Superior temporal gyrus (tissue), 1 donor: ENCODE results near the gene CTBP1.
A peak's percentile ranks its signal among the peaks of the same experiment; 100 is the strongest.
"Not testable (repeated sequence)": the region's sequence is repeated elsewhere in the genome, so short reads cannot be mapped to it uniquely, and the experiment has no call there.

Experiments
- DNase-seq: peaks from one replicate; pipeline ENCODE4 v3.0.0-alpha.2; 2016; ENCODE audit errors: extremely low spot score

The CTBP1 gene

DNA sequence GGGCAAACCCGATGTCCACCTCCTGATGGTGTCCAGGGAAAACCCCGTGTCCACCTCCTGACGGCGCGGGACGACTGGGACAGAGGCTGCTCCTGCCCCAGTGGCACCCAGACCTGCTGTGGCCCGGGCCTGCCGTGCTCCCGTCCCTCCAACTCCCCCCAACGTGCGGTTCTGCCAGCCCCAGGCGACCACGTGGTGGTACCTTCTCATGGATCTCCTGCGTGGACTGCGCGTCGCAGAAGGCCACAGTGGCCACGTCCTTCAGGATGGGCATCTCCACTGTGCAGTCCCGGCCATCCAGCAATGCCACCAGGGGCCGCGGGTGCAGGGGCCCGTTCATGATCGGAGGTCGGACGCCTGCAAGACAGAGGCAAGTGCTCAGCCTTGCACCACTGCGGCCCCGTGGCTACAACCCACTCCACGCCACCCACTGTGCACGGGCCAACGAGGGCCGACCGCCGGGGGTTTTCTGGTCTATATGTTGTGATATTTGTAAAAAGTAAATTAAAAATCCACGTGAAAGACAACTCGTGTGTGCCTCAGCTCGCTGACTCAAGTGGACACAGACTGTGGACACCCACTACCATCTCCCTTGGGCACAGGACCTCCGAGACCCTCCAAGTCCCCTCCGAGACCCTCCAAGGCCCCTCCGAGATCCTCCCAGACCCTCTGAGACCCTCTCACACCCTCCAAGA is 10.8 kb downstream of the CTBP1 start:
- DNase-seq = no peak

DNA sequence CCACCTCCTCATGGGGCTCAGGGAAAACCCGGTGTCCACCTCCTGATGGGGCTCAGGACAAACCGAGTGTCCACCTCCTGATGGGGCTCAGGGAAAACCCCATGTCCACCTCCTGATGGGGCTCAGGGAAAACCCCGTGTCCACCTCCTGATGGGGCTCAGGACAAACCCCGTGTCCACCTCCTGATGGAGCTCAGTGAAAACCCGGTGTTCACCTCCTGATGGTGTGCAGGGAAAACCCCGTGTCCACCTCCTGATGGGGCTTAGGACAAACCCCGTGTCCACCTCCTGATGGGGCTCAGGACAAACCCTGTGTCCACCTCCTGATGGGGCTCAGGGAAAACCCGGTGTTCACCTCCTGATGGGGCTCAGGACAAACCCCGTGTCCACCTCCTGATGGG is 11.7 kb downstream of the CTBP1 start:
- DNase-seq = not testable (repeated sequence)

DNA sequence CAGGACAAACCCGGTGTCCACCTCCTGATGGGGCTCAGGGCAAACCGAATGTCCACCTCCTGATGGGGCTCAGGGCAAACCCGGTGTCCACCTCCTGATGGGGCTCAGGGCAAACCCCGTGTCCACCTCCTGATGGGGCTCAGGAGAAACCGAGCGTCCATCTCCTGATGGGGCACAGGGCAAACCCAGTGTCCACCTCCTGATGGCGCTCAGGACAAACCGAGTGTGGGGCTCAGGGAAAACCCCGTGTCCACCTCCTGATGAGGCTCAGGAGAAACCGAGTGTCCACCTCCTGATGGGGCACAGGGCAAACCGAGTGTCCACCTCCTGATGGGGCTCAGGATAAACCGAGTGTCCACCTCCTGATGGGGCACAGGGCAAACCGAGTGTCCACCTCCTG is 12.1 kb downstream of the CTBP1 start:
- DNase-seq = not testable (repeated sequence)

- no peak for DNase-seq
These were observed 12.8 kb downstream of the CTBP1 start for GRCh38 chr4:1236103-1236641.

DNA sequence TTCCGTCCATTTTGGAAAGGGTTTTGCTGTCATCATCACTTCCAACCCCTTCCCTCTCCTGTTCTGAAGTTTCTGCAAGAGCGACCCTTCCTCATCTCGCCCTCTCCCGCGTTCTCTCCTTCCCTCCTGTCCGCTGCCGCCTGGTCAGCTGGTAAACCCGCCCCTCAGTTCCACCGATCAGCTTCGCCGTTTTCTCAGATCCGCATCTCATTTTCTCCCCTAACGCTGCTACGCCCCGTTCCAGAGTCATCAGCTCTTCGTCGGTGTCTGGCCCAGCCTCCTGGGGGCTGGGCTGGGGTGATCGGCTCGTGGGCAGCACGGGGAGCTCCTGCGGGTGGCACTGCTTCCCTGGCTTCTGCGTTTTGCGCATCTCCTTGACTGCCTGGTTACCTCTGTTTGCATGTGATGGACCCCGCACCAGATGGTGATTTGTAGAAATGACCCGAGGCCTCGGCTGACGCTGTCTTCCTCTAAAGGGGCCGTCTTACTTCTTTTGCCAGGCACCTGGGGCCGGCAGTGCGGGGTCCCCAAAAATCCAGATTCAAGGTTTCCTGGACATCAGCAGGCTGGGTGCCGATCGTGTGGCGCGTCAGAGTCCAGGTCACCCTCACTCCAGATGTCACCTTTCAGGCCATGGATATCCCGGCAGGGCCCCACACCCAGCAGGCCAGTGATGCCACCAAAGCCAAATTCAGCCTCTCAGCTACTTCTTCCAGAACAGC is 13.4 kb downstream of the CTBP1 start:
- no peak for DNase-seq

GRCh38 chr4:1234811-1235292 is 14.1 kb downstream of the CTBP1 start:
- no peak for DNase-seq

DNA sequence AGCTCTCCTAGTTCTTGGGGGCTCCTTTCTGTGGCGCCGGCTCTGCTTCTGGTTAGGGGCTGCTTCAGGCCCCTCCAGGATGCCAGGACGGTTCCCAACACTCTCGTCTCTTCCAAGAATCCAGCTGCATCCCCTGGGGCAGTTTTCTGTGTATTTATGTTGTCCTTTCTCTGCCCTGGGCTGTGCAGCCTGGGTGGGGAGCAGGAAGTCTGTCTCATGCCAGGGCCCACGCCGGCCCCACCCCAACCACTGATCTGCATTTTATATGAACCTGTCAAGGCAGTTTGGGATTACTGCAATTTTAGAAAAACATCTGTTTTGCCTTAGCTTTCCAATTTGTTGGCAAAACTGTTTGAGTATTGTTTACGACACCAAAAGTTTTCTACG is 14.6 kb downstream of the CTBP1 start:
- DNase-seq = no peak

GRCh38 chr4:1233641-1234308 is 15.2 kb downstream of the CTBP1 start:
- no peak for DNase-seq

GRCh38 chr4:1232661-1233621 is 16.0 kb downstream of the CTBP1 start:
- peak; percentile 35 for DNase-seq

DNA sequence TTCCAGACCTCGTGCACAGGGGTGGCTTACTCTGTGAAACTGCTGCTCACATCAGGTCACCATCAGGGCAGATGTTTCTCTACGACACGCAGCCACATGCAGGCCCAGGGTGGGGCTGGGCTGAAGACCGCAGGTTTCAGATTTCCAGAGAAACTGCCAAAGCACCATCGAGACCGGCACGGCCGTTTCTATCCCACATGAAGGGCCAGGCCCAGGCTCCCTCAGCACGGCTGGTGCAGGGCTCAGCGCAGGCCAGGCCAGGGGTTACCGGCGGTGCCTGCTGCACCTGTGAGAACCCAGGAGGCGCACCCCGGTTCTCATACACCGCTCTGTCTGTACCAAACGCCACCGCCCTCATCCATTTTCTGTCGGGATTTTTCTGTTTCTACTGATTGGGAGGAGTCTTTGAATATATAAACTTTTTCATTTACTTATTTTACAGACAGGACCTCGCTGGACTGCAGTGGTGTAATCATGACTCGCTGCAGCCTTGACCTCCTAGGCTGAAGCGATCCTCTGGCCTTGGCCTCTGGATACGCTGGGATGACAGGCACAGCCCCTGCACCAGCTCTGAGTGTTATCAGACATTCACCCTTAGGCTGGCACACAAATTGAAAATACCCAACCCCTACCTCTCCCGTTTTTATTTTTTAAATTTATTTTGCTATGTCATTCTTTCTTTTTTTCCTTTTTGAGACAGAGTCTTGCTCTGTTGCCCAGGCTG is 17.1 kb downstream of the CTBP1 start:
- DNase-seq = no peak

GRCh38 chr4:1230971-1231636 is 17.8 kb downstream of the CTBP1 start:
- DNase-seq = no peak

DNA sequence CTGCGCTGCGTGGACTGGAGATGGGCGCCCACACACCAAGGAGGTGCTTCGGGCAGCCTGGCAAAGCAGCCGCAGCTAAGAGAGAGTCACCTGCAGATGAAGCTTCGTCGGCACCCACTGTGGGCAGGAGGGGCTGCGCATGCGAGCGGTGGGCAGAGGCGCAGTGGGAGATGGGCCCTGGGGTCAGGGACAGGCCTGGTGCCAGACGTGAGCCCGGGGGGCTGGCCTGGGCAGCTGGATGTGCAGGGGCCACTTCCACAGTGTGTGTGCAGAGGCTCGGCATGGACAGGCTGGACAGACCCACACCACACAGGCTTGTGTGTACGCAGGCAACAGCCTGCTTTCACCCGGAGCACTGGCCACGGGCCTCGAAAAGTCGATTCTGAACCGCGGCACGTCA is 18.6 kb downstream of the CTBP1 start:
- no peak for DNase-seq

- DNase-seq = no peak
These were observed 19.6 kb downstream of the CTBP1 start for GRCh38 chr4:1229117-1229849.

DNA sequence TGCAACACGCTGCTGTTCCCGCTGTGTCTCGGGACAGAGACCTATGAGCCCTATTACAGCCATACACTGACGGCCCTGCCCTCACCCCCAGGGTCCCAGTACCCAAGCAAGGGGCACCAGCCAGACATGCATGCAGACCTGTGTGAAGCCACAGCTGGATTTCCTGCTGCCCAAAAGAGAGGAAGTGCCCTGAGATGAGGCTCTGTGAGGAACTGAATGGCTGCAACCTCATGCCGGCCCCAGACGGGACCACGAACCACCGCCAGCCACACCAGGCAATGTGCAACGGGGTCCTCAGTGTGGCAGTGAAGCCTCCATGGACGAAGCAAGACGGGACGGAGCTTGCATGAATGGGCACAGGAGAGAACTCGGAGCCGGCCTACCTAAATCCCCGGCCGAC is 21.1 kb downstream of the CTBP1 start:
- no peak for DNase-seq

- DNase-seq = no peak
These were observed 22.3 kb downstream of the CTBP1 start for GRCh38 chr4:1226598-1226997.

GRCh38 chr4:1226144-1226481 is 22.8 kb downstream of the CTBP1 start:
- DNase-seq = no peak

DNA sequence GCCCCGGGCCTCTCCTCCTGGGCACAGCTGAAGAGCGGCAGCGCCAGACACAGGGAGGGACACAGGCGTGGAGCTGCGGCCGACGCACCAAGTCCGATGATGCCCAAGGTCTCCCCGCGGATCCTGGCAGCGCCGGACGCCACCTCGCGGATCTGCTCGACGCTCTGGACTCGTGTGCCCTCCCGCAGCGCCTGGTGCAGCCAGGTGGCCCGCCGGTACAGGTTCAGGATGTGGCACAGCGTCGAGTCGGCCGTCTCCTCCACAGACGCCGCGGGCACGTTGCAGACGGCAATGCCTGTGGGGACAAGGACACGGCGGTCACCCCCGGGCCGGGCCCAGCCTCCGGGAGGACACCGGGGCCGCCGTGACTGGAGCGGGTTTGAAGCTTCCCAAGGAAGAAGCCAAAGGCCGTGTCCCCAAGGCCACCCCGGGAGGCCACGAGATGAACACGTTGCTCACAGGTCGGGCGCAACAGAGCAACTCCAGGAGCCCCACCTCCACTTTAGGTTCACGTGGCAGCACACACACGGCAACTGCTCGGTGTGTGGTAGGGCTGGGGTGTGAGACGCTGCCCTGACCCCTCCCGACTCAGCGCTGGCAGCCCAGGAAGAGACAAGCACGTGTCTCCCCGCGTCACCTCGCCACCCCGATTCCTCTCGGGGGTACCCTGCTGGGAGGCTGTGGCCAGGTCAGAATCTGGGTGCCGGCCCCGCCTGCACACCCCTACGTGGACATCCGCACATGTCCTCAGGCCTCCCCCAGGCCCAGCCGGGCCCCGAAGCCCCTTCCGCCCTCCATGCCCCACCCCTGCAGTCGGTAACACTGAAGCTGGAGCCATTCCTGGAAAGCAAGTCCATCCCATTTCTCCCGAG is 23.4 kb downstream of the CTBP1 start:
- DNase-seq = no peak
